NOMO-1 treated with dmso at 0.1 percent for 144 hours (cell line): ENCODE data around the gene GNGT1.
"Not testable (repeated sequence)": the region's sequence is repeated elsewhere in the genome, so short reads cannot be mapped to it uniquely, and the experiment has no call there.

ENCODE experiments used
- DNase-seq: peaks from one replicate; lab custom pipeline; 2025; ENCODE audit not compliant: unreplicated experiment; lab: John Stamatoyannopoulos, UW

GNGT1 gene

DNA sequence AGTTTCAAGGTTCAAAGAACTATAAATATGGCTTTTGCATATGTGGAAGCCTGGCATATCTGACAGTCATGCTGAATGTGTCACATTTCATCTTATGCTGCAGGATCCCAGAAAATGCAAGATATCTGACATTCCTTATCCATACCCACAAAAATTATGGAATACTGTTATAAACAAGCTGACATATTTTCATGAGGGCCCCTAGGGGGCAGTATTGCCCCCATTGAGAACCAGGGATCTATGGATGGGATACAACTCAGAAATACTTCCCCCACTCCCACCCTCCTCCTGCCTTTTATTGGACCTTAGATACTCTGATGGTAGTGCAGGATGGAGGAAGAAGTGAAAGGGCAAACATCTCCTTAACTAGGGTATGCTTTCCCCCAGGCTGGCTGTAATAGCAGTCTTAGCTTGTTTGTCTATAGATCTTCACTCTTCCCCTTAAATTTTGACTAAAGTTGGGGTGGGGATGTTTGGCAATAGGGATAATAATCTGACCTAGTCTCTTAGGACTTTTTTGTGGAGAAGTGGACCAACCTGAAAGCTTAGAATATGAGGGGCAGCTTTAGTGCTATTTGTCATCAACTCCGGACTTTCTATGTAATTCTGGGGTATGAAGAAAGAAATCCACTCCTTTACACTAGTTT is 3.5 kb upstream of the GNGT1 start:
- peak; percentile 41 for DNase-seq

DNA sequence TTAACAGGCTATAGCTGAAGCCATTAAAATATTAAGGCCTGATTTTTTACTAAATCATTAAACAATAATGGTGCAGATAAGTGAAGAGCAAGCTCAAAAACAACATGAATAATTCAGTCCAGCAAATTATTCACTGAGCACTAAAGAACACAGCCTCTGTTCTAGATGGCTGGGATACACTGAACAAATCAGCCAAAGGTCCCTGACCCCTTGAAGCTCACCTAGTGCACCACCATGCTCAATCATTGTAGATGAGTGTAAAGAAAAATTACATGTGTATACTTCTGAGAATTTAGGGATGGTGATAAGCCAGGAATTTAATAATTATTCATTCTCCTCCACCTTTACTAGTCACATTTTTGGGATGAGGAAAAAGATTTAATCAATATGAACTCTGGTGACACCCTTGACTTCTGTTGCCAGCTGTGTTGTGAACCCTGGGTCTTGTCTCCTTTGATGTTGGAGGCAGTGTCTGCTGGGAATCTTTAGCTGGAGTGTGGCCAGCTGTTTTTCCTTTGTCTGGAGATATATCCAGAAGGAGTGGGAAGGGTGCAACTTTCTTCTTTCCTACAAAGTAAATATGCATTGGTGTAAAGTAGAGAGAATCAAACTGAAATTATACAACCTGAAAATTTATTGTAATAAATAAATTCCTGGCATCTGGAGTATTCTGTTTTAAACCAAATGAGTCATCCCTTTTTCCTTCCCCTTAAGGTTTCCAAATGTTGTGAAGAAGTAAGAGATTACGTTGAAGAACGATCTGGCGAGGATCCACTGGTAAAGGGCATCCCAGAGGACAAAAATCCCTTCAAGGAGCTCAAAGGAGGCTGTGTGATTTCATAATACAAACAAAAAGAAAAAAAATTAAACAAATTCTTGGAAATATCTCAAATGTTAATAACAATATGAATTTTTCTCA is 4.0 kb downstream of the GNGT1 start:
- no peak for DNase-seq

DNA sequence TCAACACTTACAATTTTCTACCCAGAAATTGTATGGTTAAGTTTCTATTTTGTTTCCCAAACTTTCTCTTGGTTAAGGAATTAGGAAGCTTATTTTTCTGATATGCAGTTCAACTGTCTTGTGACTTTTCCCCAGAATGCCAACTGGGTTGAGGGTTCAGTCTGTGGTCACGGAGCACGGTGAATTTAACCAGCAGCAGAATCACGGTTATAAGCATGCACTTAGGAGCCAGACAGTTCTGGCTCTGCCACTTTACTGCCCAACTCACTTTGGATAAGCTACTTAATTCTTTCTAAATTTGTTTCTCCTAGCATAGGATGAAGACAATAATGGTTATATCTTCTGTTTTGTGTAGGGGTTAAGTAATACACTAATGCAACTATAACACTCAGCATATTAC is 4.9 kb downstream of the GNGT1 start:
- DNase-seq = not testable (repeated sequence)

DNA sequence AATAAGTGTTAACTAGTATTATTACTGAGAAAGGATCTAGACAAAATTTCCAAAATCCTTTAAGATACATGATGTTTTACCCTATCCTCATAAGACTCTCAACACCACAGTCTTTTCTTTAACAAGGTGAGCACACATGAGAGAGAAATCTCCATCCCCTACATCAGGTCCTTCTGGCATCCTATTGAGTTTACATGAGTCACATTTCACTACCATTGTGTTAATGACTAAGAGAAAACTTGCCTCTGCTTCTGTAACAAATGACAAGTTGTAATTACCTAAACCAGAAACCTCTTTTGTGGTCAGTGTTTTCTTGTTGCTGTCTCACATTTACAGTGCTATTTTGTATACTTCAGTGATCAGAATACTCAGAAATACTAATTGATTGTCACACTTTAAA is 5.3 kb downstream of the GNGT1 start:
- not testable (repeated sequence) for DNase-seq

DNA sequence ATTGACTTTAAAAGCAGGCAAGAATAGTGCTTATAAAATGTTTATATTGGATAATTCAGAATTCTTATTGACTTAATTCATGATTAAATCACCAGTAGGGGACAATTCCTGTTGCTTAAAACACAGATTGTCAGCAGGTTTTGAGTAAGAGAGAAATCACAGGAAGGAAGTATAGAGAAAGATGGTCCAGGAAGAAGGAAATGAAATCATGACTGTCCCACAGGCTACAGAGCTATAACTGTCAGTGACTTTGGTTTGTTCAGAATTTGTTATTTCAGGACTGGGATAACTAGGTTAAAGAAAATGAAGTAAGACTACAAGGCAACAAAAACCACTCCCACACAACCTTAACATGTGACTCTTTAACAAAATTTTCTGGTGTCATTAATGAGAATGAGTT is 6.8 kb downstream of the GNGT1 start:
- no peak for DNase-seq

DNA sequence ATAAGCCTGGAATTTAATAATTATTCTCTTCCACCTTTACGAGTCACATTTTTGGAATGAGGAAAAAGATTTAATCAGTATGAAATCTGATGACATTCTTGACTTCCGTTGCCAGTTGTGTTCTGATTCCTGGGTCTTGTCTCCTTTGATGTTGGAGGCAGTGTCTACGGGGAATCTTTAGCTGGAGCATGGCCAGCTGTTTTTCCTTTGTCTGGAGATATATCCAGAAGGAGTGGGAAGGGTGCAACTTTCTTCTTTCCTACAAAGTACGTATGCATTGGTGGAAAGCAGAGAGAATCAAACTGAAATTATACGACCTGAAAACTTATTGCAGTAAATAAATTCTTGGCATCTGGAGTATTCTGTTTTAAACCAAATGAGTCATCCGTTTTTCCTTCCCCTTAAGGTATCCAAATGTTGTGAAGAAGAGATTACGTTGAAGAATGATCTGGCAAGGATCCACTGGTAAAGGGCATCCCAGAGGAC is 8.3 kb downstream of the GNGT1 start:
- DNase-seq = no peak

DNA sequence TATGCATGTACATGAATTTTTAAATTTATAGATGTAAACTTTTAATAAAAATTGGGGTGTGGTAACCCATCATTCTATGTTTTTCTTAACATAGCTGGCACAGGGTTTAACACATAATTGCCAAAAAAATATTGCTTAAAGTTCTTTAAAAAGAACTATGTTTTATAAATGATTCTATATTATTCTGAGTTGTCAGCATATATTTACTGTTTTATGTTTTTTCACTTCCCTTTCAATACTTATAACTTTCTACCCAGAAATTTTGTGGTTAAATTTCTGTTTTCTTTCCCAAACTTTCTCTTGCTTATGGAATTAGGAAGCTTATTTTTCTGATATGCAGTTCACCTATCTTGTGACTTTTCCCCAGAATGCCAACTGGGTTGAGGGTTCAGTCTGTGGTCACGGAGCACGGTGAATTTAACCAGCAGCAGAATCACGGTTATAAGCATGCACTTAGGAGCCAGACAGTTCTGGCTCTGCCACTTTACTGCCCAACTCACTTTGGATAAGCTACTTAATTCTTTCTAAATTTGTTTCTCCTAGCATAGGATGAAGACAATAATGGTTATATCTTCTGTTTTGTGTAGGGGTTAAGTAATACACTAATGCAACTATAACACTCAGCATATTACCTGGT is 9.0 kb downstream of the GNGT1 start:
- not testable (repeated sequence) for DNase-seq

DNA sequence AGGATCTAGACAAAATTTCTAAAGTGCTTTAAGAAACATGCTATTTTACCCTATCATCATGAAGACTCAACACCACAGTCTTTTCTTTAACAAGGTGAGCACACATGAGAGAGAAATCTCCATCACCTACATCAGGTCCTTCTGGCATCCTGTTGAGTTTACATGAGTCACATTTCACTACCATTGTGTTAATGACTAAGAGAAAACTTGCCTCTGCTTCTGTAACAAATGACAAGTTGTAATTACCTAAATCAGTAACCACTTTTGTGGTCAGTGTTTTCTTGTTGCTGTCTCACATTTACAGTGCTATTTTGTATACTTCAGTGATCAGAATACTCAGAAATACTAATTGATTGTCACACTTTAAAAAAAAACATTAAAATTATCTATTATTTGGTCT is 9.5 kb downstream of the GNGT1 start:
- DNase-seq = not testable (repeated sequence)

DNA sequence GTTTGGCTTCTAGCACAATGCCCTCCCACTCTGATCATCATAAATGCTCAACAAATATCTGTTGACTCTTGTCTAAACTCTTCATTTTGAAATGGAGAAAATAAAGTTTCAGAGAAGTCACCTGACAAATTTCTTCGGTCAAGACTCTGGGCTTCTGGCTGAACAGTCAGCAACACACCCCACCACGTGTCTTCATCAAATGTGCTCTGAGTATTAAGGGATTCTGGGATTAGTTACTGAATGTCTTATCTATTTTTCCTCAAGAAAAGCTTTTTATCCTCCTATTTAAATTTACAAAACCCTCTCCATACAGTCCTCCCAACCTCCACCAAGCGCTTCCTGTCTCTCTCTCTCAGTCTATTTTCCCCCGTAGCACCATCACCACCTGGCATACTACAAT is 9.9 kb downstream of the GNGT1 start:
- DNase-seq = not testable (repeated sequence)

DNA sequence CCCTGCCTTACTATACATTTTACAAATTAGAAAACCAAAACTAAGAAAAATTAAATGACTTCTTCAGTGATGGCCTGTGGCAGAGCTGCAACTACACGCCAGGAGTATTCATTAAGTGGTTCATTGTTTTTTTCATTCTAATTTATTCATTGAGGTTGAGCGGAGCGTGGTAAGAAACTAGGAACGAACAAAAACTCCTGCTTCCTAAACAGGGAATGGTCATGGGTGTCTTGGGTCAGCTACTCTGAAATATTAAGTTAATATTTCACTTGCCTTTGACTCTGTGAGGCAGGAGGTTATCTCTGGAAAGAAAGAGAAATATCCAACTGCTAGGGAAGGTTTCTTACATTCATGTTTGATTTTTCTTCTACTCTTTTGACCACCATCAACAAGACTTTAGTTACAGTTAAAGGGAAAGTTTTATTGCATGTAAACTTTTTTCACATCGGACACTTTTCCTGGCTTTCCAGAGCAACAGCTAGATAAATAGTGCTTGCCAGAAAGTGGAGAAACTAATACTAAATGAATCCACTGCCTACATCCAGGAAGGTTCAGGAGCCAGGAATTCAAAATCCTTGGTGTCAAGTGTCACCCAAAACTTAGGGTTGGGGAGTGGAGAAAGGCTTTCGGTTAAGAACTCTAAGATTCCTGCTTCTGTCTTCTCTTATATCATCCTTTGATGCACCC is 14.3 kb downstream of the GNGT1 start:
- DNase-seq = no peak

DNA sequence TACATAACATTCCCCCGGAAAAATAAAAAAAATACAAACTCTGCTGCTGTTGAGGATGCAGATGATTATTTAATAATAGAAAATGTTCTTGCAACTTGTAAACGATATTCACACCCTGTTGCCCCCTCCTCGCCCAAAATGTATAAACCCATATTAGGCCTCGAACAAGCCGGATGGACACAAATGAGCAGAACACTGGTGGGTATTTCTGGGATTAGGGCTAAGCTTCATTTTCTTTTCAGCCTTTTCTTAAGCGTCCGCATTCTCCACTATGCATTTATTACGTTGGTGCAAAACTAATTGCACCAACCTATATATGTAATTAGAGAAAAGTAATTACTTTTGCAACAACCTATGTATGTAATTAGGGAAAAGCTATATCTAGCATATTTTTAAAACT is 14.8 kb downstream of the GNGT1 start:
- no peak for DNase-seq

DNA sequence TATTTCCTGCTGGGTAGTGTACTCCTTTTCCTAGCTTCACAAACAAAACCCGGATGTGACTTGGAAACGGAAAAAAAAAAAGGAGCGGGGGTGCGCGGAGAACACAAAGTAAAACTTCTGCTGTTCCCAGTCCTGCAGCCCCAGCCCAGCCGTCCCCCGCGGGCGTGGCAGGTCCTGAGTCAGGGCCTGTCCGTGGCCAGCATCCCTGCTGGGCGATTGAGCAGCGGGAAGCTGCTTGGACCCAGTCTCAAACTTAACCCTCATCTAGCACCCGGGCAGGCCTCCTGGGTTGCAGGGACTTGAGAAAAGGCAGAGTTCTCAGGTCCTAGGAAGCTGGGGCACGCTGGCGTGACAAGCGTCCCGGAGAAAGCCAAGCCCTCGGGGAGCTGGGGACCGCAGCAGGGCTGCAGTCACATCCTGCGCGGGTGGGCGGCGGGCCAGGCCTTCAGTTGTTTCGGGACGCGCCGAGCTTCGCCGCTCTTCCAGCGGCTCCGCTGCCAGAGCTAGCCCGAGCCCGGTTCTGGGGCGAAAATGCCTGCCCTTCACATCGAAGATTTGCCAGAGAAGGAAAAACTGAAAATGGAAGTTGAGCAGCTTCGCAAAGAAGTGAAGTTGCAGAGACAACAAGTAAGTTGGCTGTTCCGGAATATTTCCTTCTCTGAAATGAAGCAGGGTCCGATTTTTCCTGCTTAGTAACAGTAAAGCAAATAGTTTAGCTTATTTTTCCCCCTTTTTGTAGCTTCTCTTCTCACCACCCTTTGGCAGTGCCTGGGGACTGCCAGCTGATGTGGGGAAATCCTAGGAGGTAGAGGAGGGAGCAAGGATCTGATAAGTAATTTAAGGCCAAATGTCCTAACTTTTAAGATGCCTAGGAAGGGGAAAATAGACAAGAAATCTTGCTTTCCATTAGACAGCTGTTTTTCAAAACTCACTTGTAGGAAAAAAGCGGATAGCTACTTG is 15.5 kb downstream of the GNGT1 start, which contains the start of gene GNG11:
GNG11 (plus strand) TSS at position 129 of the 960 bp plus-strand sequence; CDS start at position 532, 403 bp downstream.
- peak; percentile 40 for DNase-seq

DNA sequence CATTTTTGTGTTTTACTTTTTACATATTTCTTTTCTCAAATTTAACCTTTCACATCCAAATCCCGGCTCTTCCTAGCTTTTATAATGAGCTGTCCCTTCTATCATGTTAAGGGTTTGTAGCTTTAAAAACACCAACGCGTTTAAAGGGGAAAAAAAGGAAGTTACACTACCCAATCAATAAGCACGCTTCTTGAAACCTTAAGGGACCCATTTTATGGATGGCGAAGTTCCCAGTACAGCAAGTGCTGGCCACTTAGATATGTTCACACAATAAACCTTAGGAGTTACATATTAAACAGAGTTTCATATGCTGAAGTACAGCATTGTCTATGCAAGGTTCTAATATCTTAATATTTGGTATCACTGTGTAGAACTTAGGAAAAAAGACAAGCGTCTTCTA is 16.9 kb downstream of the GNGT1 start:
- no peak for DNase-seq

DNA sequence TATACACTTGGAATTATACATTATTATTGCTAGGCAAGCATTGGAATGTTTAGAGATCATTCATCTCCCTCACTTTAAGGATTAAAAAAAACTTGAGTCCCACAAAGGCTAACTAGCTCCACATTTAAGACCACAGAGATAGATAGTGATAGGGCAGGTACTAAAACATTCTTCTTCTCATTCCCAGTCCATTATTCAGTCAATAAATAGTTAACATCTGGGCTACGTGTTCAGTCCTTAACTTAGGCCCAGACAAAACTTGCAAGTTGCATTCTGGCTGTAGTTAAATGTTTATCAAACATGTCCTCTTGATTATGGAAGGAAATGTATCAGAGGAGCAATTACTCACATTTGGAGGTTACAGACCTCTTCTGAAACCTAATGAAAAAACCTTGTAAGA is 17.6 kb downstream of the GNGT1 start:
- DNase-seq = no peak

DNA sequence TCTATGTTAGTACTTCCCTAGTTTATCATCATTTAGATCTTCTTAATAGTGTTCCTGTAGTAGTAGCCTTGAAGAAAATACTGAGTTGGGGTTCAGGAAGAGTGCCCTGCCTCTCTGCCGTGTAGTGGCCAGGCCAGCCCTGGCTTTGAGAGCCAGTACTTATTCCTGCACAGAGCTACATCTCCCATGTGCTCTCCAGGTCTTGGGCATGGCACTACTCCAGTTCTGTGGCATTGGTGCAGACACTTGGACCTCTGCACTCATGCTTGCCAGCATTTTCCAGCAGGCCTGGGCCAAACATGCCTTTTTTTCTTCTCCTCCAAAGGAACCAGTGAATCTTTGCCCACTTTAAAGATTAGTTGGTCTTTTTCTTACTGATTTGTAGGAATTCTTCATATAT is 20.4 kb downstream of the GNGT1 start:
- no peak for DNase-seq

DNA sequence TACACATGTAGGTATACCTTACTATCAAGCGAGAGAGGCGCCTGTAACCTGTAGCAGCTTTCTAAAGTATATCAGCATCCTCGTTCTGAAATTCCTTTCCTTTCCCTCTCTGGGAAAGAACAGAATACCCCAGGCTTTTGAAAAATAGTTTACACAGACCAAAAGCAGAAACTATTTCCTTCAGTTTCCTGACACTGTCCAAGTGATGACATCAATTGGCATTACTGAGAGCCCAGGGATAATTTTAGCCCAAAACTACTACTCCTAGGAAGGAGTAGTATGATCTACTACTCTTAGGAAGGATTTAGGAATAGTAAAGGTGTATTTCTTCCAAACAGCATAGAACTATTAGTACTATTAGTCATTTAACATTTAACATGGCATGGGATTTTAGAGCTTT is 21.2 kb downstream of the GNGT1 start:
- no peak for DNase-seq

DNA sequence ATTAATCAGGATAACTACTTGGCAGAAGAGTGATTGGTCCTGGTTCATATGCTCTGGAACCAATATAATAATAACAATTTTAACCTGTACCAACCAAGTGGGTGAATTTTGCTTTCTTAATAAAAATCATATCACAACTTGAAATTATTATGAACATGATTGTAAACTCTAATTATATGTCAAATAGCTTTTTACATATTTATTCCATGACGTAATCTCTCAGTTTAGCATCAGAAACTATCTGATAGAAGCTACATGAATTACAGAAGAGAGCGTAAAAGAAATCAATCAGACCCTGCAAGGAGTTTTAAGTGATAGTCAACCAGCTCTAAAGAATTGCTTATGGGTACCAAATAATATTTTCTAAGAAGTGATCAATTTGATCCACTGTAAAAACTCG is 25.3 kb downstream of the GNGT1 start:
- no peak for DNase-seq

DNA sequence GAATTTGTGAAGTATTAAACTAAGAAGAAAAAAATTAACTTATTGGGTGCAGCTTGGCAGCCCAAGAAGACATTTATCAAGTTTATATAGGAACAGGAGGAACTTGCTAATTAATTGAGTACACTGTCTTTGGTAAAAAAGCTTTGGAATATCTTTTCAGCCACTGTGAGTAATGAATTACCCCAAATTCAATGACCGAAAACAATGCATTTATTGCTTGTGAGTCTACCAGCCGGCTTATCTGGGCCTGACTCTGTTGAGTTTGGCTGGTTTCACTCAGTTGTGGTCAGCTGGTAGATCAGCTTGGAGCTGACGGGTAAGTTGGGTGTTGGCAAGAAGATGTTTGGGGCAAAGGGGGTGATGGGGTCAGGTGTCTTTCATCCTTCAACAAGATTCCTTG is 26.8 kb downstream of the GNGT1 start:
- no peak for DNase-seq

DNA sequence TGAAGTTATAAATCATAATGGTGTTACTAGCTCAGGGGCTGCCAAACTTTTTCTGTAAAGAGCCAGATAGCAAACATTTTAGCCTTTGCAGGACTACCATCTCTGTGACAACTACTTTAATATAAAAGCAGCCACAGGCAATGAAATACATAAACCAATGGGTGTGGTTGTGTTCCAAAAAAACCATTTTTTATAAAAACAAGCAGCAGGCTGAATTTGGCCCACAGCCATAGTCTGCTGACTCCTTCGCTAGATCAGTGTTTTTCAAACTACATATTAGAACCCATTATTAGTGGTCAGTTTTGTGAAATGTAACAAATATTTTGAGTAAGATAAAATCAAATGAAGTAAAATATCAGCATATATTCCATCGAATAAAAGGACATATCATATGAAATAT is 28.7 kb downstream of the GNGT1 start:
- DNase-seq = no peak

DNA sequence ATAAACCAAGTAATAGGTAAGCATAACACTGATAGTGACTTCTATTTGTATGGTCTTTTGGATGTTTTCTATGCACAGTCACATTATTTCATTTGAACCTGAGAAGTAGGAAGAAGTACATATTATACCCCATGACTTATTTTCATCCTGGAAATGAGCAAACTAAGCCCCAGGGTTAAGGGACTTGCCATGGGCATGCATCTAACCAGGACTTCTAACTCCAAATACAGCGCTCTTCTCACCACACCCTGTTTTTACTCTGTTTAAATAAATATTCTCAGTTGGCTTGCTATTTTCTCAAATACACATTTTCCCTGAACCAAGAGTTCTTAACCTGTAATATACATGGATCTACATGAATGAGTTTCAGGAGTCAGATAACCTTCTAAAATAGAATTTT is 31.5 kb downstream of the GNGT1 start:
- DNase-seq = no peak
